Left kidney (tissue), 2 donors: Measurements from ENCODE around the gene NUDT5. TPM values are rescaled to one million over a fixed set of nuclear protein-coding genes. Genes with fewer than 3 reads are reported as not detected.

Source experiments
- DNase-seq: peaks from one replicate; pipeline ENCODE4 v3.0.0-alpha.2; 2013
- polyA plus RNA-seq: library from polyadenylated mRNA; unstranded; fragments of 120-200 nt; gene quantifications from one replicate; pipeline ENCODE4 v1.2.1, GENCODE V29; 2013; ENCODE audit not compliant: insufficient read length

The NUDT5 gene
- polyA plus RNA-seq, 1 donor, result 93.3 TPM

DNA sequence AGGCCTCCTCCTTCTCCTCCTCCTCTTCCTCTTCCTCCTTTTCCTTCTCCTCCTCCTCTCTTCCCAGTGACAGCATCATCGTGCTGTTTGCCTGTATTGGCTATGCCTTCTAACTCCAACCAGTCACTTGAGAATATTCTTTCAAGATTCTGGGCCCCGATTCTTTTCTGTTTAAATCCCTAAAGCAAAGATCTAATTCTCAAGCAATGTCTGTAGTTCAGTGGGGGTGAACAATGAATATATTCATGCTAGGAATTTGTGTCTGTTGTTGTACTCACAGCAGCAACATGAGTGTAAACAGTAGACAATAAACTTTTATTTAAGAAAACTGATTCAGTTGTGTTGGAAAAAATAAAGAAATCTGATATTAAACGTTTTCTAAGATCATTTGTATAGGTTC, 30.7 kb downstream of the NUDT5 start:
- no peak for DNase-seq

DNA sequence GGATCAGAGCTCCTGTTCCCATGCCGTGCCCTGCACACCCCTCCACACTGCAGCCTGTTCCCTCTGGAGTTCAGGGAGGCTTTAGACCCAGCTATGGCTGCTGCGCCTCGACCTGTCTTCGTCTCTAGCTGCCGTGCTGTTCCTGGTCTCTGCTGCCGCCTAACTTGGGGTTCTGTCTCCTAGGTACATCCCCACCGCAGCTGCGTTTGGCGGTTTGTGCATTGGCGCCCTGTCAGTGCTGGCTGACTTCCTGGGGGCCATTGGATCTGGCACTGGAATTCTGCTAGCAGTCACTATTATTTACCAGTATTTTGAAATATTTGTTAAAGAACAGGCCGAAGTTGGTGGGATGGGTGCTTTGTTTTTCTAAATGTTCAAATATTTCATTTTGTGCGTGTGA, 31.6 kb downstream of the NUDT5 start:
- no peak for DNase-seq

DNA sequence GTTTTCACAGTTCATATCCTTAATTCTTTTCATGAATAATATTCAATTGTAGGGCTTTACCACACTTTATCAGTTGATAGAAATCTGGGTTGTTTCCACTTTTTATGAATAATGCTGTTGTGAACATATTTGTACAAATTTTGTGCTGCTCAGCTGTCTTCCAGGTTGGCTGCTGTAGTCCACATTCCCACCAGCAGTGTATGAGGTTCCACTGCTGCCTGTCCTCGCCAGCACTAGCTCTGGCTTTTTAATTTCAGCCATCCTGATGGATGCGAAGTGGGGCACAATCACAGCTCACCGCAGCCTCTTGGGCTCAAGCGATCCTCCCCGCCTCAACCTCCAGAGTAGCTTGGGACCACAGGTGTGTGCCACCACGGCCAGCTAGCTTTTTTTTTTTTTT, 32.8 kb downstream of the NUDT5 start:
- DNase-seq, result no peak

DNA sequence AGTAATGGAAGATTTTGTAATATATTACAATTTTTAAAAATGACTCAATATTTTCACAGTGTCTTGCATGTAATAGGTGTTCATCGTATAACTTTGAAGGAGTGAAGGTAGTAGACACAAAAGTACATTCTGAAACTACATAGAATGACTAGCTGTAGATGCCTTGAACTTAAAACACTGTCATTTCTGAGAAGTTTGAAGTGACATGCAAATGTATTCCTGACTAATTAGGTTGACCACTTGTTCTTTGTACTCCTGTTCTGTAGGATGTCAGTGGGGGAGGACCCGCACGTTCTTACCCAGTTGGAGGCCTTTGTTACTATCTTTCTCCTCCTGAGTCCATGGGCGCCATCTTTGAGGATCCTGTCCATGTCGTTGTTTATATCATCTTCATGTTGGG, 35.0 kb downstream of the NUDT5 start:
- no peak for DNase-seq

DNA sequence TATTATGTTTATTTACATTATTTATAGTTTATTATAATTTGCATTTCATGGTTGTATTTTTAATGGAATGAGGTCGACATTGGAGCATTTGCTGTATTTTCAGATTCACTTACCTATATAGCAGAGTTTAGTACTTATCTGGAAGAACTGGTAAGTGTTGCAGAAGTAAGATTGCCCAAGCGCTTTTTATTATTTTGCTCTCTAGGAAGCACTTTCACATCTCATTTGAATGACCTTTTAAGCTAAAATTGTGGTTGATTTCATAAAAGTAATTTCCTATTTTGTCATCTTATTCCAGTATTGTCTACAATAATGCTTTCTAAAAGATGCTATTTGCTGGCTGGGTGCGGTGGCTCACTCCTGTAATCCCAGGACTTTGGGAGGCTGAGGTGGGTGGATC, 37.6 kb downstream of the NUDT5 start:
- no peak for DNase-seq

DNA sequence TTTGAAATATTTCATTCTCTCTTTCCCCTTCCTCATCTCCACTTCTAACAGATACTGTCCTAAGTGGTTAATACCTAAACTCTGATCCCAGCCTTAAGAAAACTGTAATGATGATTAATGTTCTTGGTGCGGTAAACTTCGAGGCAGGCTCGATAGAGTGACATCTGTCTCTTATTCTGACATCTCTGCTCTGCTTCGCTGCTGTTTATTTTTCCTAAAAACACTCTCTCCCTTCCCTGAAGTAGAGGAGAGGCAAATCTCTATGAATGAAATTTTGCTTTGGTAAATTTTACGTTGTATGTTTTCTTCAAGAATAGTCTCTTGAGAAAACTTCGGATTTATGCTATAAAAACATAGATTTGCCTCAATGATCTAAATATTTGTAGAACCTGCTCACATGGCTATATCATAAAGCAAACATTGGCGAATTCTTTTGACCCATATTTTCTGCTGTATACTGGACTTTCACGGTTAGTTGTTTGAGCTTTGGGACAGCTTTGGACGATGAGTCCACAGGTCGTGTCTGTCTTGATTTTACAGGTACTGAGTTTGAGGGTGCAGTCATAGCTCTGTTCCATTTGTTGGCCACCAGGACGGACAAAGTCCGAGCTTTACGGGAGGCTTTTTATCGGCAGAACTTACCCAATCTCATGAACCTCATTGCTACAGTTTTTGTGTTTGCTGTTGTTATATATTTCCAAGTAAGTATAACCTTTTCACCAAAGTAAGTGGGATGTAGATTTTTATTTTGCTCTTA, 39.1 kb downstream of the NUDT5 start:
- no peak for DNase-seq

DNA sequence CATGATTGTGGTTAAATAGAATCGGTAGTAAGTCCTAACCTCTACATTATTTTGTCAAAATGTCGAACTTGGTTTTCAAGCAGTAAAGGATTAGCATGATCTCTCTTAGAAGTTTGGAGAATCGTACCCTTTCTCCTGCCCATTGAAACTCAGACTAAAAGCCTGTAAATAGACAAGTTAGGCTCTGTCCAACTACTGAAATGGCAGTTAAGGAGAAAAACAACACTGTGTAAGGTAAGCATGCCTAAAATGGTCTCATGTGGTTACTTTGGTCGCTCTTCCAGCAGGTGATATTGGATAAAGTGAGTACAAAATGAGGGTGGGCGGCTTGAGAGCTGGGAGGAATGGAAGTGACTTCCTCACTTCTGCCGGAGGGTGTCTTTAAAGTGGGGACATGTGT, 41.2 kb downstream of the NUDT5 start:
- no peak for DNase-seq

DNA sequence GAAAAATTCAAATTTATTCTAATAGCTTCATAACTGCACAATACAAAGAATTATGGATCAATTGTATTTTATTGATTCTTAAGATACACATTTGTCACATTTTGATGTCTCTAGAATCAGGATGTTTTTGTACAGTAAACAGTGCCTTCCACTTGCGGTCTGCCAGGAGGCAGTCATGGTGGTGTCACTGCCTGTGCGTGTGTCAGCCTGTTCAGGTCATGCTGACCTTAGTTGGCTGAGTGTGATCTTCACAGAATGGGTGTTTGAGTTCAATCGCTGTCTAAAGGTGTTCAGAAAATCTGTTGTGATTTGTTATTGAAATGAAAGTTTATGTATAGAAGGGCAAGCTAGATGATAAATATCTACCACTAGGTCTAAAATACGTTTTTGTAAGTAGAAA, 45.5 kb downstream of the NUDT5 start:
- DNase-seq, result no peak

DNA sequence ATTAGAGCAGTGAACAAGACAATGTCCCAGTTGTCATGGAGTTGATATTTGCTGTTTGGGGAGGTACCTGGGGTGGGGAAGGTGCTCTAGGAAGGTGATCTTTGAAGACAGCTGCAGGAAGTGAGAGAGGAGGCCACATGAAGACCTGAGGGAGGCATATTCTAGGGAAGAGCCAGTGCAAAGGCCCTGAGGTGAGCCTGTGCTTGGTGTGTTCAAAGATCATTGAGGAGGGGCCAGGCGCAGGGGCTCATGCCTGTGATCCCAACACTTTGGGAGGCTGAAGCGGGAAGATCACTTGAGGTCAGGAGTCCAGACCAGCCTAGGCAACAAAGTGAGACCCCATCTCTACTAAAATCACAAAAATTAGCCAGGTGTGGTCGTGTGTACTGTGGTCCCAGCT, 51.2 kb downstream of the NUDT5 start:
- DNase-seq, result no peak

DNA sequence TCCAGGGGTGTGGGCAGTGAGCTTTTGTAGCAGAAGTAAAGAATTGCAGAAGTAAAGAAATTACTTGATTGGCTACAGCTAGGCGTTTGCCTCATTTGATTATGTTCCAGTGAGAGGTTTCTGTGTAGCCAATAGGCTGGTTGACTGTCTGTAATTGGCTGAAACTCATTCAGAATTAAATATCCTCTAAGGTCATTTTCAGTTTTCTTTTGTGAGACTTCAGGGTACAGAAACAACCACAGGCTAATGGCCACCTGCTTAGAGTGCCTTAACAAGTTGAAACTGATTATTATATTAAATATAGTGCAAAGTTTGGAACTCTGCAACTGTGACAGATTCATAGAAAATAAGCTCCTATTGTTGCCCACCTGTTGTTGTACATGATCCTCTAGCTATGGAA, 55.7 kb downstream of the NUDT5 start:
- no peak for DNase-seq

DNA sequence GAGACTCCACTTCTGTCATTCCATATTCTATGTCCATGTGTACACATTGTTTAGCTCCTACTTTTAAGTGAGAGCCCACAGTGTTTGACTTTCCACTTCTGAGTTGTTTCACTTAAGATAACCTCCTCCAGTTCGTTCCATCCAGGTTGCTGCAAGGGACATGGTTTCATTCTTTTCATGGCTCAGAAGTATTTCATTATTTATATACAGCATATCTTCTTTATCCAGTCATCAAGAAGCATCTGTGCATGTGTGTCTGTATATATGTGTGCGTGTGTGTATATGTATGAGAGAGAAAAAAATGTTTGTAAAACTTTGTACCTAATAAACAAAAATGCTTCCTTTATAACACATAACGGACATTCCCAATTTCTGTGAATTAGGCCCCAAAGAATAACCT, 60.1 kb downstream of the NUDT5 start:
- DNase-seq, result no peak

DNA sequence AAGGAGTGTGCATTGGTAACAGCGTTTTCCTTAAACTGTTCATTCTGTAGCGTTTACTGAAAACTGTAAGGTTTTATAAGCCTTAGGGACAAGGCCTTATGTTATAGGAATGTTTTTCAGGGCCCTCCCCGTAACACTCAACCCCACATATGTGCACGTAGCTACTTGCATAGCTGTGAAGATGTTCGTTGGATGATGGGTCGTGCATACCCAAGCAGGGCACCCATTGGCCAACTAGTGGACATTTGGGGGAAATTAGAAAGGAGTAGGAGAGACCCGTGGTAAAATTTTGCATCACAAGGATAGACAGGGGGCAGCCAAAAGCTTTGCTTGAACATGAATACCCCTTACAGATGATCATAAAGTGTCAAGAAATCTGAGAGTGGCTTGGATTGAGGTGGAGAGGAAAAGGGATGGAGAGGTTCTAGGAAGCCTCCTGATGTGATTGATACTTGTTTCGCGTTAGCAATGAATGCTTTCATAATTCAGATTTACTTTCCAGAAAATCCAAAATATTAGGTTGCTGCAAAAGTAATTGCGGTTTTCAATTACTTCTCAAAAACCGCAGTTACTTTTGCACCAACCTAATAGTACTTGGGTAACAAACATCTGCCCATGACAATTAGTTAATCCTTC, 65.3 kb downstream of the NUDT5 start:
- DNase-seq, result peak; percentile 62

DNA sequence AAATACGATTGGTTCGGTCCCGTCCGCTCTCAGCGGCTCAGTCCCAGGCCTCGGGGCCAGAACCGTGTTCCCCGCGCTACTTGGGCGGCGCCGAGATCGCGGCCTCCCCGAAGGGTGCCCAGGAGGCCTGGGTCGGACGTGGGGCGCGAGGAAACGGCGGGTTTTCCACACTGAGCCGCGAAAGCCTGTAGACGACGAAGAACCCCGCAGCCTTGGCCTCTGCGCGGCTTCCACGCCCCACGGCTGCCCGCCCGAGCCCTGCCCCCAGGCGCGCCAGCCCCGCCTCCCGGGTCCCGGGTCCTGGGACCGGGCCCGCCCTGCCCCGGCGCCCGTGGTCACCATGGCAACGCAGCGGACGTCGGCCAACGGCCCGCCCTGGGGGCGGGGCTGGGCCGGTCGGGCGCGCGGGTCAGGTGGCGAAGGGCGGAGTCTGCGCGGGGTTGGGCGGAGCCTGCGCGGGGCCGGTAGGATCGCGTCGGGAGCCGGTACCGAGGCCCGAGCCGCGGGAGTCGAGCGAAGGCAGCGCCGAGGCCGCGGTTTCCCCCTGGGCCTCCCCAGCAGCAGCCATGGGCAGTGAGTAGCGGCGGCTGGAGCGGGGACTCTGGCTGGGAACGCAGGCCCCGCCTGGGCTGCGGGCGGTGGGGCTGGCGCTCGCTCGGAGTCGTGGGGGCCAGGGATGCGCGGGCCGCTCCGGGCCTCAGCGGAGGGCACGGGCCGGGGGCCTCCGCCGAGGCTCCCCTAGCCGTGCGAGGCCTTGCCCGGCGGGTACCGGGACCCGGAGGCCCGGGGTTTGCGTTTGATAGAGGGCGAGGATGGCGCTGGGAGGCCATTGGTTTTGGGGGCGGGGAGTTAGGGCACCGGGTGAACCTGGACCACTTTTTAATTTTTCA, 66.2 kb downstream of the NUDT5 start, which contains the start of gene SEC61A2:
SEC61A2 (plus strand) TSS at position 456 of the 890 bp plus-strand sequence; CDS start at position 567, 111 bp downstream.
- DNase-seq, result peak; percentile 94

DNA sequence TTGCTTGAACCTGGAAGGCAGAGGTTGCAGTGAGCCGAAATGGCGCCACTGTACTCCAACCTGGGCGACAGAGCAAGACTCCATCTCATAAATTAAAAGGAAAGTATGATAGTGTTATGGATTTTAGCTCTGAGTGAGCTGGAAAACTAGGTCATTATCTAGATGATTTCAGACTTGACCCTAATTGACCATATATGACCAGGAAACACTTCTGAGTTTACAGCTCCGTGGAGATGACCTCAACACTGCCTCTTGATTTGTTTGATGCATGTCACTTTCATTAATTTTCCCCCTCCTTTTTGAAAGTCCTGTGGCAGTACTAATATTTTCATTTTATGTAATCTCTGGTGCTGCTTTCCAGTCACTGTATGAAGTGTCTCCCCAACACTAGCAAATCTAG, 74.0 kb downstream of the NUDT5 start:
- no peak for DNase-seq

Other genes starting within 250 kb of the NUDT5 start
- 42.8 TPM for gene UPF2, start 153.1 kb downstream of the NUDT5 start, polyA plus RNA-seq
- 36.7 TPM for gene DHTKD1, start 126.9 kb downstream of the NUDT5 start, polyA plus RNA-seq
- 32.3 TPM for gene SEC61A2, start 66.2 kb downstream of the NUDT5 start, polyA plus RNA-seq
- 132 TPM for gene CDC123, start 297 bp upstream of the NUDT5 start, polyA plus RNA-seq
- gene CAMK1D, start 153.7 kb upstream of the NUDT5 start, polyA plus RNA-seq, result 11.9 TPM